HG02798 (cell line): ENCODE data around the gene KIAA0319L.
A peak's percentile ranks its signal among the peaks of the same experiment; 100 is the strongest.

Source experiments
- ATAC-seq: cut with Tn5 transposase; IDR thresholded peaks from one replicate; pipeline ENCODE4 v1.9.1; 2021; ENCODE audit warnings: mild to moderate bottlenecking; ENCODE audit not compliant: unreplicated experiment, poor library complexity

The KIAA0319L gene

GRCh38 chr1:35539824-35540261, 17.4 kb downstream of the KIAA0319L start:
- ATAC-seq = no peak

- peak; percentile 37 for ATAC-seq
These were observed 18.0 kb downstream of the KIAA0319L start for GRCh38 chr1:35539073-35539823.

GRCh38 chr1:35537806-35538205, 19.4 kb downstream of the KIAA0319L start:
- no peak for ATAC-seq

GRCh38 chr1:35536556-35537162, 20.5 kb downstream of the KIAA0319L start:
- no peak for ATAC-seq

- ATAC-seq = no peak
These were observed 22.0 kb downstream of the KIAA0319L start for GRCh38 chr1:35535243-35535642.

GRCh38 chr1:35533586-35533985, 23.6 kb downstream of the KIAA0319L start:
- no peak for ATAC-seq

- ATAC-seq = no peak
These were observed 24.5 kb downstream of the KIAA0319L start for GRCh38 chr1:35532497-35533223.

GRCh38 chr1:35531368-35531767, 25.8 kb downstream of the KIAA0319L start:
- no peak for ATAC-seq

GRCh38 chr1:35530946-35531345, 26.3 kb downstream of the KIAA0319L start:
- ATAC-seq = no peak

- ATAC-seq = no peak
These were observed 27.0 kb downstream of the KIAA0319L start for GRCh38 chr1:35530168-35530567.

GRCh38 chr1:35524106-35524505, 33.1 kb downstream of the KIAA0319L start:
- ATAC-seq = no peak

GRCh38 chr1:35519432-35519831, 37.8 kb downstream of the KIAA0319L start:
- ATAC-seq = no peak

GRCh38 chr1:35518183-35518582, 39.0 kb downstream of the KIAA0319L start:
- ATAC-seq = no peak

- ATAC-seq = no peak
These were observed 45.9 kb downstream of the KIAA0319L start for GRCh38 chr1:35511305-35511704.

GRCh38 chr1:35509558-35509957, 47.6 kb downstream of the KIAA0319L start:
- ATAC-seq = no peak

- ATAC-seq = no peak
These were observed 49.3 kb downstream of the KIAA0319L start for GRCh38 chr1:35507947-35508346.

- ATAC-seq = no peak
These were observed 50.0 kb downstream of the KIAA0319L start for GRCh38 chr1:35506960-35507912.

- ATAC-seq = no peak
These were observed 51.0 kb downstream of the KIAA0319L start for GRCh38 chr1:35505911-35506798.

- no peak for ATAC-seq
These were observed 55.0 kb downstream of the KIAA0319L start for GRCh38 chr1:35502242-35502641.
